Neural progenitor cell (in vitro differentiated cells): ENCODE data around the gene DNAJA4. TPM values are rescaled to one million over a fixed set of nuclear protein-coding genes. Genes with fewer than 3 reads are reported as not detected.

Source experiments
- DNase-seq: peaks from one replicate; pipeline ENCODE4 v3.0.0-alpha.2; 2016; ENCODE audit warnings: low spot score
- H2AFZ ChIP-seq: fragments of 200-600 bp; sonication (generic); replicated peaks from 2 replicates; pipeline ENCODE4 v1.6.1; 2016; ENCODE audit warnings: antibody characterized with exemption
- H3F3A ChIP-seq: fragments of 200-600 bp; sonication (generic); 2 replicates; pipeline ENCODE4 v1.6.1; 2016; ENCODE audit warnings: antibody characterized with exemption, low read depth
- H3K27ac ChIP-seq: fragments of 200-600 bp; sonication (generic); 2 replicates; pipeline ENCODE4 v1.5.1; 2016; ENCODE audit warnings: mild to moderate bottlenecking
- H3K27me3 ChIP-seq: fragments of 200-600 bp; sonication (generic); 2 replicates; pipeline ENCODE4 v1.6.1; 2016; ENCODE audit warnings: mild to moderate bottlenecking, moderate library complexity
- H3K36me3 ChIP-seq: fragments of 200-600 bp; sonication (generic); 2 replicates; pipeline ENCODE4 v1.5.1; 2016
- H3K4me1 ChIP-seq: fragments of 200-600 bp; sonication (generic); 2 replicates; pipeline ENCODE4 v1.6.1; 2016; ENCODE audit warnings: mixed run types
- H3K4me2 ChIP-seq: fragments of 200-600 bp; sonication (generic); 2 replicates; pipeline ENCODE4 v1.6.1; 2016
- H3K4me3 ChIP-seq: fragments of 200-600 bp; sonication (generic); 2 replicates; pipeline ENCODE4 v1.5.1; 2016
- H3K79me2 ChIP-seq: fragments of 200-600 bp; sonication (generic); 2 replicates; pipeline ENCODE4 v1.6.1; 2016; ENCODE audit warnings: low read depth
- H3K9ac ChIP-seq: fragments of 200-600 bp; sonication (generic); 2 replicates; pipeline ENCODE4 v1.6.1; 2016
- H3K9me3 ChIP-seq: fragments of 200-600 bp; sonication (generic); 2 replicates; pipeline ENCODE4 v1.5.1; 2016; ENCODE audit warnings: low read depth
- H4K20me1 ChIP-seq: fragments of 200-600 bp; sonication (generic); 2 replicates; pipeline ENCODE4 v1.6.1; 2016; ENCODE audit warnings: low read depth
- H3K27ac Mint-ChIP-seq: 3 replicates; pipeline ENCODE4 v1.8.0; 2021; ENCODE audit warnings: mixed read lengths
- H3K27me3 Mint-ChIP-seq: 2 replicates; pipeline ENCODE4 v1.8.0; 2022; ENCODE audit warnings: low read depth, mild to moderate bottlenecking, inconsistent platforms, moderate library complexity, mixed read lengths; ENCODE audit not compliant: insufficient read depth
- H3K36me3 Mint-ChIP-seq: 3 replicates; pipeline ENCODE4 v1.8.0; 2021; ENCODE audit warnings: mixed read lengths
- H3K4me1 Mint-ChIP-seq: 3 replicates; pipeline ENCODE4 v1.8.0; 2021; ENCODE audit warnings: mixed read lengths
- H3K4me3 Mint-ChIP-seq: 3 replicates; pipeline ENCODE4 v1.8.0; 2021; ENCODE audit warnings: mild to moderate bottlenecking, moderate library complexity, mixed read lengths
- H3K9me3 Mint-ChIP-seq: 3 replicates; pipeline ENCODE4 v1.8.0; 2020; ENCODE audit warnings: mixed read lengths
- EZH2 ChIP-seq: fragments of 200-600 bp; sonication (generic); IDR thresholded peaks from 2 replicates; pipeline ENCODE4 v1.6.1; 2017; ENCODE audit warnings: antibody characterized with exemption, mild to moderate bottlenecking, moderate library complexity
- EZH2phosphoT487 ChIP-seq: fragments of 200-600 bp; sonication (generic); IDR thresholded peaks from 2 replicates; pipeline ENCODE4 v1.6.1; 2017; ENCODE audit warnings: antibody characterized with exemption
- total RNA-seq: library from RNA; depleted of rRNA; stranded (reverse); fragments of >200 nt; gene quantifications from 2 replicates; pipeline ENCODE4 v1.2.3, GENCODE V29; 2015; ENCODE audit warnings: low replicate concordance
- TF ChIP-seq, protein P1 (sequence below): fragments of 200-600 bp; sonication (generic); IDR thresholded peaks from 2 replicates; pipeline ENCODE4 v1.5.1; 2017; ENCODE audit warnings: antibody characterized with exemption, mild to moderate bottlenecking

The DNAJA4 gene
- total RNA-seq, 1 donor from 2014 or later = not detected

DNA sequence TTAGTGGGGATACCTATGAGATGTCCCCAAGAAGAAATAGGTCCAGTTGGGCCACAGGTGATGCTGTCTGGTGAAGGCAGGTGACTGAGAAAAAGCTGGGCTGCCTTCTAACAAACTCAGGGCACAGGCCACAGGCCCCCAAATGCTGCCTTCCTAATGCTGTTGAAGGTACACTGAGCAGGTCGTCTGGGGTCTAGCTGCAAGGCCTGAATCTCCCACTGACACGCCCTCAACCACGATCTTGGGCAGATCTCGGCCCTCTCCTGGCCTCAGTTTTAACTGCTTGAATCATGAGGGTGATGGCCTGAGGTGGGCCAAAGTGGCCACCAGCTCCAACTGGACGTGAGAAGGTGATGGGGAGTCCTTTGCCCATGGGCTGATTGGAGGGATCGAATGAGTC, 27.9 kb upstream of the DNAJA4 start:
- no peaks in the 10 kb centered on the region for H3K27me3 ChIP-seq
- Mint-ChIP-seq H3K27ac (no peak overlapping the region), H3K27me3 (no peaks in the 10 kb centered on the region), H3K4me1 (peaks cover 21% of the 10 kb centered on the region), H3K9me3 (no peaks in the 10 kb centered on the region), H3K4me3 (no peak overlapping the region), H3K36me3 (no peaks in the 10 kb centered on the region)
- no peak for TF ChIP-seq EZH2phosphoT487
- no peak overlapping the region for H3K4me3 ChIP-seq
- peaks cover 4% of the 10 kb centered on the region for H3F3A ChIP-seq
- no peak overlapping the region for H3K9ac ChIP-seq
- H3K9me3 ChIP-seq = no peaks in the 10 kb centered on the region
- no peak for DNase-seq
- H3K4me1 ChIP-seq = peaks cover 7% of the 10 kb centered on the region
- no peaks in the 10 kb centered on the region for H3K79me2 ChIP-seq
- no peaks in the 10 kb centered on the region for H4K20me1 ChIP-seq
- no peaks in the 10 kb centered on the region for H3K36me3 ChIP-seq
- H3K27ac ChIP-seq = no peak overlapping the region
- no peak overlapping the region for H2AFZ ChIP-seq
- H3K4me2 ChIP-seq = no peak overlapping the region

DNA sequence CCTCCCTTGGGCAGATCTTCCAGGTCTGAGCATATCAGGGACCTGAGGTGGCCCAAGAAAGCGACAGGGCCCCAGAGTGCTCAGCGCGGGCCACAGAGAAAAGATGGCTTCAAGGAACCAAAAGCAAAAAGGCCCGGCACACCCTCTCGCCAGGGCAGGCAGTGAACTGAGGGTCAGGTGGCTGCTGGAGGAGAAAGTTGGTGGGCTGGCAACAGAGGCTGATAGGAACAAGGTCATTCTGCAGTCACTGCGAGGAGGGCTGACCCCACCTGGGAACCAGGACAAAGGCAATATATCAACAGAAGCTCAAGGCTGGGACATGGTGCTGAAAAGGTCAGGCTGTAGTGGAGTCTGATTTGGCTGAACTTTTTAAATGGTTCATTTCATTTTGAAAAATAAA, 27.2 kb upstream of the DNAJA4 start:
- Mint-ChIP-seq H3K4me1 (peaks cover 21% of the 10 kb centered on the region), H3K27me3 (no peaks in the 10 kb centered on the region), H3K9me3 (no peaks in the 10 kb centered on the region), H3K27ac (no peak overlapping the region), H3K4me3 (no peak overlapping the region), H3K36me3 (no peaks in the 10 kb centered on the region)
- Histone ChIP-seq H3K4me3 (no peak overlapping the region), H3F3A (peaks cover 4% of the 10 kb centered on the region), H3K9me3 (no peaks in the 10 kb centered on the region), H3K36me3 (no peaks in the 10 kb centered on the region), H3K9ac (no peak overlapping the region), H2AFZ (no peak overlapping the region), H3K4me1 (peaks cover 7% of the 10 kb centered on the region), H4K20me1 (no peaks in the 10 kb centered on the region), H3K79me2 (no peaks in the 10 kb centered on the region), H3K27ac (no peak overlapping the region), H3K27me3 (no peaks in the 10 kb centered on the region), H3K4me2 (no peak overlapping the region)
- no peak for TF ChIP-seq EZH2
- TF ChIP-seq, protein P1, sequence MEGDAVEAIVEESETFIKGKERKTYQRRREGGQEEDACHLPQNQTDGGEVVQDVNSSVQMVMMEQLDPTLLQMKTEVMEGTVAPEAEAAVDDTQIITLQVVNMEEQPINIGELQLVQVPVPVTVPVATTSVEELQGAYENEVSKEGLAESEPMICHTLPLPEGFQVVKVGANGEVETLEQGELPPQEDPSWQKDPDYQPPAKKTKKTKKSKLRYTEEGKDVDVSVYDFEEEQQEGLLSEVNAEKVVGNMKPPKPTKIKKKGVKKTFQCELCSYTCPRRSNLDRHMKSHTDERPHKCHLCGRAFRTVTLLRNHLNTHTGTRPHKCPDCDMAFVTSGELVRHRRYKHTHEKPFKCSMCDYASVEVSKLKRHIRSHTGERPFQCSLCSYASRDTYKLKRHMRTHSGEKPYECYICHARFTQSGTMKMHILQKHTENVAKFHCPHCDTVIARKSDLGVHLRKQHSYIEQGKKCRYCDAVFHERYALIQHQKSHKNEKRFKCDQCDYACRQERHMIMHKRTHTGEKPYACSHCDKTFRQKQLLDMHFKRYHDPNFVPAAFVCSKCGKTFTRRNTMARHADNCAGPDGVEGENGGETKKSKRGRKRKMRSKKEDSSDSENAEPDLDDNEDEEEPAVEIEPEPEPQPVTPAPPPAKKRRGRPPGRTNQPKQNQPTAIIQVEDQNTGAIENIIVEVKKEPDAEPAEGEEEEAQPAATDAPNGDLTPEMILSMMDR = no peak
- no peak for TF ChIP-seq EZH2phosphoT487
- DNase-seq = no peak

DNA sequence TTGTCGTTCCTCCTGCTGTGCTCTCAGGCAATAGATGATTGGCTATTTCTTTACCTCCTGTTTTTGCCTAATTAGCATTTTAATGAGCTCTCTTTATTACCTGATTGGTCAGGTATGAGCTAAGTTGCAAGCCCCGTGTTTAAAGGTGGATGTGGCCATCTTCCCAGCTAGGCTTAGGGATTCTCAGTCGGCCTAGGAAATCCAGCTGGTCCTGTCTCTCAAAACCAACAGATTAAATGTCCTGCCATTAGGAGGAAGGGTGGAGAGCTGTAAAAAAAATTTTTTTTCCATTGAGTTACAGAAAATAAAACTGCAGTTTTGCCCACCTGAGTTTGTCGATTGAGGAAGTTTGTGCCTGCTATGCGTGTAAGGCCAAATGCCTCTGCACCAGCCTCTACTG, 24.6 kb upstream of the DNAJA4 start:
- Histone ChIP-seq H3K27me3 (no peaks in the 10 kb centered on the region), H3F3A (peaks cover 4% of the 10 kb centered on the region), H3K4me2 (no peak overlapping the region), H3K4me1 (peaks cover 5% of the 10 kb centered on the region), H2AFZ (peak overlapping the region; percentile 26), H3K36me3 (no peaks in the 10 kb centered on the region), H4K20me1 (no peaks in the 10 kb centered on the region), H3K9me3 (no peaks in the 10 kb centered on the region), H3K27ac (no peak overlapping the region), H3K4me3 (no peak overlapping the region), H3K9ac (no peak overlapping the region), H3K79me2 (no peaks in the 10 kb centered on the region)
- peaks cover 17% of the 10 kb centered on the region for H3K4me1 Mint-ChIP-seq
- no peaks in the 10 kb centered on the region for H3K36me3 Mint-ChIP-seq
- H3K4me3 Mint-ChIP-seq = no peak overlapping the region
- no peak for DNase-seq
- H3K9me3 Mint-ChIP-seq = peaks cover 2% of the 10 kb centered on the region
- peaks cover 2% of the 10 kb centered on the region for H3K27me3 Mint-ChIP-seq
- no peak overlapping the region for H3K27ac Mint-ChIP-seq
- TF ChIP-seq EZH2phosphoT487 = no peak
- no peak for TF ChIP-seq EZH2
- TF ChIP-seq, protein P1 = no peak

DNA sequence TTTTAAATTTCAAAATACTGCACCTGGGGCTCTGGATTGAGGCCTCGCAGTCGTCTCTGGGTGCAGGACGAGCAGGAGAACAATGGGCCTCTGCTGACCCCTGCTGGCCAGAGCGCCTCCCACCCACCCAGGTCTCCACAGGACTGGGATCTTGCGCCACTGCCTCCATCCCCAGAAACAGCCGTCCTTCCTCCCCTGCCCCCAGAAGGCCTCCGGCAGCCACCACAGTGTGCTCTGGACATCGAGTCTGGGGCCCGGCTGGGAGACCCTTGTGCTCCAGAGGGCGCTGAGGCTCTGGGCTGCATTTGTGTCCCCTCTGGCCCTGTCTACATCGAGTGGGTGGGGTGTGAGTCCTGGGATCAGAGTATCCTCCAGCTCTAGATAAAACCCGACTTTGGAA, 23.3 kb upstream of the DNAJA4 start:
- H3K9ac ChIP-seq = no peak overlapping the region
- no peak overlapping the region for H3K4me3 Mint-ChIP-seq
- no peaks in the 10 kb centered on the region for H3K27me3 ChIP-seq
- no peaks in the 10 kb centered on the region for H3K9me3 ChIP-seq
- H3F3A ChIP-seq = peaks cover 4% of the 10 kb centered on the region
- no peak overlapping the region for H3K27ac ChIP-seq
- no peak overlapping the region for H3K4me3 ChIP-seq
- H3K79me2 ChIP-seq = no peaks in the 10 kb centered on the region
- no peak for TF ChIP-seq EZH2
- TF ChIP-seq EZH2phosphoT487 = no peak
- TF ChIP-seq, protein P1 = peak; percentile 87
- H4K20me1 ChIP-seq = no peaks in the 10 kb centered on the region
- H3K36me3 Mint-ChIP-seq = peaks cover 2% of the 10 kb centered on the region
- no peak overlapping the region for H3K4me2 ChIP-seq
- DNase-seq = peak; percentile 83
- H3K27me3 Mint-ChIP-seq = peaks cover 3% of the 10 kb centered on the region
- no peak overlapping the region for H3K27ac Mint-ChIP-seq
- peak overlapping the region; percentile 56 for H2AFZ ChIP-seq
- H3K4me1 Mint-ChIP-seq = peaks cover 12% of the 10 kb centered on the region
- peaks cover 5% of the 10 kb centered on the region for H3K4me1 ChIP-seq
- no peaks in the 10 kb centered on the region for H3K36me3 ChIP-seq
- peaks cover 2% of the 10 kb centered on the region for H3K9me3 Mint-ChIP-seq
